KMS-11 (cell line): ENCODE results near the gene ELL2.
A peak's percentile ranks its signal among the peaks of the same experiment; 100 is the strongest.

Experiments
- H2AFZ ChIP-seq: fragments of 200-600 bp; sonication (generic); 2 replicates; pipeline ENCODE4 v1.6.1; 2016; ENCODE audit warnings: antibody characterized with exemption, mixed run types, low read depth
- H3K27ac ChIP-seq: fragments of 200-600 bp; sonication (generic); 2 replicates; pipeline ENCODE4 v1.6.1; 2016; ENCODE audit warnings: mild to moderate bottlenecking, mixed run types
- H3K27me3 ChIP-seq: fragments of 200-600 bp; sonication (generic); 2 replicates; pipeline ENCODE4 v1.6.1; 2017; ENCODE audit warnings: mild to moderate bottlenecking, low read depth, mixed run types, moderate library complexity; ENCODE audit not compliant: insufficient read depth
- H3K36me3 ChIP-seq: fragments of 200-600 bp; sonication (generic); 2 replicates; pipeline ENCODE4 v1.6.1; 2017; ENCODE audit warnings: mild to moderate bottlenecking, mixed run types; ENCODE audit not compliant: insufficient read depth
- H3K4me1 ChIP-seq: fragments of 200-600 bp; sonication (generic); 2 replicates; pipeline ENCODE4 v1.6.1; 2016; ENCODE audit warnings: mild to moderate bottlenecking, low read depth, mixed run types; ENCODE audit not compliant: poor library complexity, severe bottlenecking
- H3K4me2 ChIP-seq: fragments of 200-600 bp; sonication (generic); 2 replicates; pipeline ENCODE4 v1.7.0; 2016; ENCODE audit warnings: mild to moderate bottlenecking, mixed run types
- H3K4me3 ChIP-seq: fragments of 200-600 bp; sonication (generic); IDR thresholded peaks from 2 replicates; pipeline ENCODE4 v1.6.1; 2017; ENCODE audit warnings: low read depth, low read length, mixed read lengths; ENCODE audit not compliant: insufficient read depth
- H3K79me2 ChIP-seq: fragments of 200-600 bp; sonication (generic); 2 replicates; pipeline ENCODE4 v1.6.1; 2016; ENCODE audit warnings: low read depth, mixed run types; ENCODE audit not compliant: insufficient read depth
- H3K9ac ChIP-seq: fragments of 200-600 bp; sonication (generic); 2 replicates; pipeline ENCODE4 v1.6.1; 2016; ENCODE audit warnings: mild to moderate bottlenecking, mixed run types
- H4K20me1 ChIP-seq: fragments of 200-600 bp; sonication (generic); 2 replicates; pipeline ENCODE4 v1.6.1; 2016; ENCODE audit warnings: mild to moderate bottlenecking, mixed run types; ENCODE audit not compliant: insufficient read depth
- TF ChIP-seq, protein P1 (sequence below): fragments of 200-600 bp; sonication (generic); conservative IDR thresholded peaks from 2 replicates; pipeline ENCODE4 v1.6.1; 2017; ENCODE audit warnings: low read depth, mild to moderate bottlenecking, antibody characterized with exemption, low read length, moderate library complexity, mixed read lengths

Gene ELL2

DNA sequence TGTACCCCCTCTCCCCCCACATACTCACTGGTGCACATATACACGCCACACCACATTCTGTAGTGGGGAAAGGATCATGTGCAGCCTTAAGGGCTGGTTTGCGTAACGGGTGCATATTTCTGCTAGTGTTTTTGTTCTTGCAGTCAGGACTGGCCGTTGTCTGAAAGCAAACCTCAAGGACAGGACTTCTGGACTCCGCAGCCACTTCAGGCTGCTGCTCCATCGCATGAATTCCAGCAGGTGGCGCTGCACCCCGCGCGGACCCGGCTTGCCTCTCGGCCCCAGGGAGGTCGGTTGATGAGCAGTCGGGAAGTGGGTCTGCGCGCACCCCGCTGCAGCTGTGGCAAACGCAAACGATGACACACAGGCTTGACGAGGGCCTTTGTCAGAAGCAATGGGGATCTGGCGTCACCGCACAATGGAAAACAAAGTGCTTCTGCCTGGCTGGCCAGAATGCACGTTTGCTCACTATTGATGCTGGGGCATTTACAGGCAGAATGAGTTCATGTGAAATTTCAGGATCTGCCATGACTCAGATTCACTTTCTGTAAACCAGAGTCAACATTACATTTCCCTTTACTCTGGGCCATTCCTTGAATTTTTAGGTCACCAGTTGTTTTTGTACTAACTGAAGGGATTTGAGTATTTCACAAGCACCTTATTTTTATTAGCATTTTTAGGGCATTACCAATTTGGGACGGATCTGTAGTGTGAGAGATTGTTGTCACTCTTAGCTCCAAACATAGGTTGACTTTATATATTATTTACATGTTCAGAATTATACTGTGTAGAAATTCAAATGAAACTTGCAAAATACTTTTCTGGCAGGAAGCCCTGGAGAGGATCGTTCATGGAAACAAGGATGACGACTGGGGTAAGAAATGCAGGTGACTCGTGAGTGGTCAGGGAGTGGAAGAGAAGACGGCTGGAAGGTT, 102.7 kb downstream of the ELL2 start:
- Histone ChIP-seq H3K79me2 (no peaks in the 10 kb centered on the region), H4K20me1 (no peaks in the 10 kb centered on the region), H3K9ac (no peak overlapping the region), H3K4me3 (no peak overlapping the region), H3K27me3 (no peaks in the 10 kb centered on the region), H2AFZ (peak overlapping the region; percentile 42; the same call in 1 of the 2 replicates), H3K36me3 (no peaks in the 10 kb centered on the region), H3K4me2 (peak overlapping the region; percentile 35), H3K27ac (no peak overlapping the region), H3K4me1 (peaks cover 10% of the 10 kb centered on the region)
- TF ChIP-seq, protein P1, sequence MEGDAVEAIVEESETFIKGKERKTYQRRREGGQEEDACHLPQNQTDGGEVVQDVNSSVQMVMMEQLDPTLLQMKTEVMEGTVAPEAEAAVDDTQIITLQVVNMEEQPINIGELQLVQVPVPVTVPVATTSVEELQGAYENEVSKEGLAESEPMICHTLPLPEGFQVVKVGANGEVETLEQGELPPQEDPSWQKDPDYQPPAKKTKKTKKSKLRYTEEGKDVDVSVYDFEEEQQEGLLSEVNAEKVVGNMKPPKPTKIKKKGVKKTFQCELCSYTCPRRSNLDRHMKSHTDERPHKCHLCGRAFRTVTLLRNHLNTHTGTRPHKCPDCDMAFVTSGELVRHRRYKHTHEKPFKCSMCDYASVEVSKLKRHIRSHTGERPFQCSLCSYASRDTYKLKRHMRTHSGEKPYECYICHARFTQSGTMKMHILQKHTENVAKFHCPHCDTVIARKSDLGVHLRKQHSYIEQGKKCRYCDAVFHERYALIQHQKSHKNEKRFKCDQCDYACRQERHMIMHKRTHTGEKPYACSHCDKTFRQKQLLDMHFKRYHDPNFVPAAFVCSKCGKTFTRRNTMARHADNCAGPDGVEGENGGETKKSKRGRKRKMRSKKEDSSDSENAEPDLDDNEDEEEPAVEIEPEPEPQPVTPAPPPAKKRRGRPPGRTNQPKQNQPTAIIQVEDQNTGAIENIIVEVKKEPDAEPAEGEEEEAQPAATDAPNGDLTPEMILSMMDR: peak; percentile 100

DNA sequence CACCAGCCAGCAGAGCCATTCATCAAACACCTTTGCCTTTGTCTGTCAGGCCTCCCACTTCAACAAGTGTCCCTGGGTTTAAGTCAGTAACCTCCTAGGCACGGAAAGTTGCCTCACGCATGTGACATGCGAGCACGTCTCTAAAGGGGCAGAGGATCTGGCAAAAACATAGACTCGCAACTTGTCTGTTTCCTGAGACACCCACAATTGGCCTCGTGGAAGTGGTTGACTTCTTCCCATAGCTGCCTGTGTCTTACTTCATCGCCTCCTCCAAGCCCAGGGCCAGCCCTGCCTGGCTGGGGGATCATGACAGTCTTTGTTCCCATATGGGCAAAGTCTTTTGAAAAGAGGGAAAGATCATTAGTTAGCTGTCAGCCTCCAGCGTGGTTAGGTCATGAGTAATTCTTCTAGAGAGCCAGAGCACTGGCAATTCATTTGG, 103.6 kb downstream of the ELL2 start:
- Histone ChIP-seq H3K4me2 (no peak overlapping the region; the same call in 1 of the 2 replicates), H3K27ac (no peak overlapping the region), H3K4me3 (no peak overlapping the region), H3K36me3 (no peaks in the 10 kb centered on the region), H4K20me1 (no peaks in the 10 kb centered on the region), H3K9ac (no peak overlapping the region), H2AFZ (peak overlapping the region; percentile 42; the same call in 1 of the 2 replicates), H3K79me2 (no peaks in the 10 kb centered on the region), H3K27me3 (no peaks in the 10 kb centered on the region), H3K4me1 (peaks cover 10% of the 10 kb centered on the region)
- TF ChIP-seq, protein P1: no peak

DNA sequence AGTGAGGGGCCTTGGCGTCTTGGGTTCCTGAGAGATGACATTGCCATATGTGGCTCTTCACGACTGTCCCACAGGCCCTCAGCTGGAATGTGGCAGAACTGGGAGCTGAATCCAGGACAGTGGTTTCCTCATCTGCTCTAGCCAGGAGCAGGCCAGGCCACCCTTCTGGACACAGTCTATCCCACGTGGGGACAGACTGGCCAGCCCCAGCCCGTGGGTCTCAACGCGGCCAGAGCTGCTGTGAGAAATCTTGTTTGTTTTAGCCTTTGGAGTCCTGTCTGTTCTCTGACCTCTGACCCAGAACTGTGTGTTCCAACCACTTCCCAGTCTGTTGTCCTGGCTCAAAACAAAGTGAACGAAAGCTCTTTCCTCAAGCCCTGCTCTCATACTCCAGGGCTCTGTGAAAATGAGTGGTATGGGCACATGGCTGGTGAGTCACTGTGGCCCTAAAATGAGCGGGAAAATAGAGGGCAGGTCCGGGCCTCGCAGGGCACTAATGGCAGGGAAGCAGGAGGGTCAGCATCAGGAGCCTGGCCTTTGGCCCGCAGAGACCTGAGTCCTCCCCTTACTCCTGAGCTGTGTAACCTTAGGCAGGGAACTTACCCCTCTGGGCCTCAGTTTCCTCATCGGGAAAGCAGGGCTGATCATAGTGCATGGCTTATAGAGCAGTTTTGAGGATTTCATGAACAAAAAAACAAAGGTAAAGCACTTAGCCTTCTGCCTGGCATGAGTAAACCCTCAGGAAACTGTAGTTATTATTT, 104.3 kb downstream of the ELL2 start:
- Histone ChIP-seq H4K20me1 (no peaks in the 10 kb centered on the region), H3K27ac (no peak overlapping the region)

DNA sequence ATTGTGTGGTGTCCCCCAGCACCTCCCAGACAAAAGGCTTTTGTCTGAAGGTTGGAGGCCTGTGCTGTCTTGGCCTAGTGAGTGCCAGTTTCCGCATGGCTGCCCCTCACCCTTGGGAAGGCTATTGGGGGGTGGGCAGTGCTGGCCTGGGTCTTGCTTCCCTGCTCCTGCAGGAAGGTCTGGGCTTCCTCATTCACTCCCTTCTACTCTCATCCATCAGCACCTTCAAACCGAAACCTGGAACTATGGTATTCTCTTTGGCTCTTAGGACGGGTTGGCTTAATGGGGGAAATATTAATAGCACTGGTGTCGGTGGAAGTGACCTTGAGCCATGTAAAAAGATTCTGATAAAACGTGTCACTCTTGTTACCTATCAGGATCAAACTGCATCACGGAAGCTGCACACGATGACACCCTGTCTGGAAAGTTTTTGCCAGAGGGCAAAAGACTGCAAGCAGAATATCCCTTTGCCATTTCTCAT, 105.1 kb downstream of the ELL2 start:
- no peak overlapping the region for H2AFZ ChIP-seq
- H4K20me1 ChIP-seq: no peaks in the 10 kb centered on the region
- H3K4me2 ChIP-seq: no peak overlapping the region
- no peak overlapping the region for H3K4me3 ChIP-seq
- no peak overlapping the region for H3K27ac ChIP-seq
- no peaks in the 10 kb centered on the region for H3K79me2 ChIP-seq
- TF ChIP-seq, protein P1: no peak
- H3K36me3 ChIP-seq: no peaks in the 10 kb centered on the region
- H3K27me3 ChIP-seq: no peaks in the 10 kb centered on the region
- H3K9ac ChIP-seq: no peak overlapping the region
- H3K4me1 ChIP-seq: peaks cover 10% of the 10 kb centered on the region

More for the DNA sequence above, 104.3 kb downstream of the ELL2 start:
- Histone ChIP-seq H3K79me2 (no peaks in the 10 kb centered on the region), H3K9ac (no peak overlapping the region), H3K4me2 (no peak overlapping the region), H2AFZ (no peak overlapping the region), H3K4me3 (no peak overlapping the region), H3K4me1 (peaks cover 10% of the 10 kb centered on the region), H3K36me3 (no peaks in the 10 kb centered on the region), H3K27me3 (no peaks in the 10 kb centered on the region)
- TF ChIP-seq, protein P1: no peak
